Measurements from ENCODE around the gene SIRPA.

DNA sequence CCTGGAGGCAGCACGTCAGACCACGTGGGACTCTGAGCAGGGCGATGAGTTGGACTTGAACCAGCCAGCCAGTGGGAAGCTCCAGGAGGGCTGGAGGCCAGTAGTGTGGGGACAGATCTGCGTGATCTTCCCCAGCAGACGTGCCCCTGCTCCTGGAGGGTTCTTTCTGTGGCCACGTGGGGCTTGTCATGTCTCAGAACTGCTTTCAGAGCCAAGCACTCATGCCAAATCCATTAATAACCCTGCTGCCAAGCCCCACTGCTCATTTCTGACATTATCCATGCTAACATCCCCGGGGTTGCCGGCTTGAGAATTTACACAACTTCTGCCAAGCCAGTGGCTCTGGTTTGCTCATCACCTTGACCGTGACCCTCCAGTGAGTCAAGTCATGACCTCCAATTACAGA is 38.3 kb downstream of the SIRPA start:
- TF ChIP-seq EZH2 (IDR thresholded peaks at IDR 0.05) (no peak), POLR2AphosphoS5 (IDR thresholded peaks at IDR 0.05; ENCODE audit: borderline replicate concordance, low read depth, low read length) (no peak)
